Endothelial cell of hepatic sinusoid (primary cell): ENCODE results near the gene ZNF609.

Source experiments
- in situ Hi-C: cut with HindIII; loops from 2 replicates; pipeline ENCODE4 v1.10.0; 2017; ENCODE audit warnings: low sequenced_read_pairs

ZNF609 gene

GRCh38 chr15:64460206-64460723 is at the start of gene ZNF609:
TSS of gene ZNF609 (plus strand) at chr15:64460578. CDS start at chr15:64499420, 38,842 bp downstream.
- in situ Hi-C loops: no loop called here

GRCh38 chr15:64412216-64412615 is 48.2 kb upstream of the ZNF609 start:
- in situ Hi-C loops: no loop called here

DNA sequence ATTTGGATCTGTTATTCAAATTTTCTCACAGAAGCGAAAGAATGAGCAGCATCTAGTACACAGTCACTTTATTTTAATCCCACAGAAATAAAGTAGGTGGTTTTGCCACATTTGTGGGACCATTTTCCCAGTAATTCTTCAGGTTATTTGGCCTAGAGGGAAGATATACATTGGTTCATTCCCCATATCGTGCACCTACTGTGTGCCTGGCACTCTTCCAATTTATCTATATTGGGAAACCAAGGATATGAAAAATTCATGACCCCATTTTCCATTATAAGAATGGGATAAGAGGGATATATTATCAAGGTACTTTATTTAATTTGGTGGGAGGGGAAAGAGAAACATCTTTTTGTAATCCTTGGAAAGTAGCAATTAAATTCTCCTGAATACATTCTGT is 37.7 kb upstream of the ZNF609 start:
- in situ Hi-C loops: no loop called here

DNA sequence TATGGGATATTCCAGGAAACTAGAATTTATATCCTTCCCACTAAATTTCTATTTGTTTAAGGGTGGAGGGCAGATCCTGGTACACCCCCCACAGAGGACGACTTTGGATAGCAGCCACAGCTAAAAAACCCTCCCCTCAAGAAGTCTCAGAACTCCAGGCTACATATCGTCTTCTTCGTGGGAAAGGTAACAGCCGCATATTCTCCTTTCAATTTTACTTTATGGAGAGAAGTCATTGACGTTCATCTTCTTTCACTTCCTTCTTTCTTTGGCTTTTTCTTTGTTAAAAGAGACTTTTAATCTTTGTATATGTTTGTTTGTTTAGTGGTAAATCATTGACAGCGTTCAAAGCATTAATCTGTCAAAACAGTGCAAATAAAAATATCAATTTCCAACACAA is 36.4 kb upstream of the ZNF609 start:
- in situ Hi-C loops: no loop called here

DNA sequence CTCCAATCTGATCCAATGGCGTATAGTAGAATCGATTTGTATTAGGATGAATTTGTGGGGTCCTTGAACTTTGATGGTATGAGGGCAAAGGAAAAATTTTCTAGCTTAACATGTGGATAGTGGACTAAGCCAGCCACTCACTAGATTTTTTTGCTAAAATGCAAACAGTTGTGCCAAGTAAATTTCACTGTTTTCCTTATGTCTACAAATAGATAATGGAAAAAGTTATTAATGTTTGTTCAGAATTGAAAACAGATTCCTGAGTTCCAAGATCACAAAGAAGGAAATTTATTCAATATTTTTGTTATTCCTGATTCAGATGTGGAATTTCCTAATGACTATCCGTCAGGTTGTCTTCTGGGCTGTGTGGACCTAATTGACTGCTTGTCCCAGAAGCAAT is 35.2 kb upstream of the ZNF609 start:
- in situ Hi-C loops: no loop called here

- in situ Hi-C loops: no loop called here
These were observed 33.4 kb upstream of the ZNF609 start for GRCh38 chr15:64426845-64427465.

GRCh38 chr15:64429448-64429847 is 30.9 kb upstream of the ZNF609 start:
- in situ Hi-C loops: no loop called here

- in situ Hi-C loops: loop anchor here (5.0 kb wide), 2 partner anchors 72 to 252 kb away; no protein-coding TSS in a partner anchor
These were observed 30.2 kb upstream of the ZNF609 start for GRCh38 chr15:64430000-64430735.

GRCh38 chr15:64437982-64438381 is 22.4 kb upstream of the ZNF609 start:
- in situ Hi-C loops: no loop called here

- in situ Hi-C loops: no loop called here
These were observed 21.5 kb upstream of the ZNF609 start for GRCh38 chr15:64438653-64439447.

DNA sequence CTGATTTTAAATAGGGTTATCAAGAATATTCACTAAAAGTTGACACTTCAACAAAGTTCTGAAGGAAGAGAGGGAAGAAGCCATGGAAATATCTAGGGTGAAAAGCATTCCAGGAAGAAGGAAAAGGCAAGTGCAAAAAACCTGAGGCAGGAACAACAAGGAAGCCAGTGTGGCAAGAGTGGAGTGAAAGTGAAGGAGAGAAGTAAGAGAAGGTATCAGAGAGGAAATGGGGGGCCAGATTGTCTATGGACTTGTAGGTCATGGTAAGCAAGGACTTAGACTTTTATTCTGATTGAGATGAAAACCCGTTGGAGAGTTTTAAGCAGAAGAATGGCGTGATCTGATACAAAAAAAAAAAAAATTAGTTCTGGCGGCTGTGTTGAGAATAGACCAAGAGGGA is 18.5 kb upstream of the ZNF609 start:
- in situ Hi-C loops: no loop called here

GRCh38 chr15:64443016-64443415 is 17.4 kb upstream of the ZNF609 start:
- in situ Hi-C loops: no loop called here

DNA sequence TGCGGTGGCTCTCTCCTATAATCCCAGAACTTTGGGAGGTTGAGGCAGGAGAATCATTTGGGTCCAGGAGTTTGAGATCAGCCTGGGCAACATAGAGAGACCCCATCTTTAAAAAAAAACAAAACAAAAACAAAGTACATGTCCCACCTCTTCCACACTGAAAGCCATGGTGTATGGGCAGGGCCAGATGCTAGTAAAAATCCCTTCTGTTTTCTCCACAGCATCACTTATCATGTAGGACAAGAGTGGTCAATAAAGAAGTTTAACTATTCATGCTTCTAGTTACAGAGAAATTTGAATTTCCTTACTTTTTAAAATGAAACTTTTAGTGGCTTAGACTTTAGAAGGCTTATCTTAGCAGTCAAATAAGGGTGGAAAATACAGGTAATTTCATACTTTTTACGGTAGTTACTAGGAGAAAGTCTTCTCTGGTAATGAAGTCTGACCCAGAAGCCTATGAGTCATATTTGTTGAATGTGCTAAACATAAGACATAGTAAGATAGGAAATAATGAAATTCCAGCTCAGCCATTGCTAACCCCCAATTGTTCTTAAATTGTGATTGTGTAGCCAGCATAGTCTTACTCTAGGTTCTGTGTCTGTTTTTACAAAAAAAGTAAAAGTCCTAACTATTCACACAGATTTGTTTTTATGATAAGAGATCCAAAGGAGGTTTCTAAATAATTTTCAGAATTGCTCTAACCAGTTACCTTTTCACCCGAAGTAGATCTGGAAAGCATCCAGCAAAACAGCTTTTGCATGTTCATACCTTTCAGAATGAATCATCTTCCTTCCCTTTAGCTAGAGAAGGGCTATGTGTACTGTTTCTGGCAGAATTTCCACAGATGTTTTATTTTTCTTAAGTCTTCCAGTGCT is 16.4 kb upstream of the ZNF609 start:
- in situ Hi-C loops: no loop called here

- in situ Hi-C loops: no loop called here
These were observed 15.5 kb upstream of the ZNF609 start for GRCh38 chr15:64444836-64445235.

DNA sequence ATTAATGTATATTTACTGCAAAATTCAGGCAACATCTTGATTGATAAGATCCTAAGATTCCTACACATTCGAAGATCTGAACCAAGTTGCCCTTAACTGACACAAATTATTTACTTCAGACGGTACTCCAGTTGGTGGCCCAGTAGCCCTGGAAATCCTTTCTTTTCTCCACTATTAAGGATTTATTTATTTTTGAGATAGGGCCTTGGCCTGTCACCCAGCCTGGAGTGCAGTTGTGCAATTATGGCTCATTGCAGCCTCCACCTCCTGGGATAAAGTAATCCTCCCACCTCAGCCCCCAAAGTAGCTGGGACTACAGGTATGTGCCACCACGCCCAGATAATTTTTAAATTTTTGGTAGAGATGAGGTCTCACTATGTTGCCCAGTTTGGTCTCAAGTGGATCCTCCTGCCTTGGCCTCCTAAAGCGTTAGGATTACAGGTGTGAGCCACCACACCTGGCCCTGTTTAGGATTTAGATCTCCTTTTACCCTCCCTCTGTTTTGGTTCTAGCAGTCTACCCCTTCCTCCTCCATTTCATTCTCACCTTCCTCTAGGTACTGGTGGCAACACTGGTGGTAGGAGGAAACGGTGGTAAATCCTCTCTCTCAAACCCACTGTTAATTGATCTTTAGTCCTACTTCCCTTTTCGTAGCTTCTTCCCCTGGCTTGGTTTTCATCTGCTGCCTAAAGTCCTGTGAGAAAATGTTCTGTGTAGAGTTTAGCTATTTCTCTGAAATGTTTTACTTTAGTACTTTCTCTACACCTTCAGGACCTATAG is 12.7 kb upstream of the ZNF609 start:
- in situ Hi-C loops: no loop called here

DNA sequence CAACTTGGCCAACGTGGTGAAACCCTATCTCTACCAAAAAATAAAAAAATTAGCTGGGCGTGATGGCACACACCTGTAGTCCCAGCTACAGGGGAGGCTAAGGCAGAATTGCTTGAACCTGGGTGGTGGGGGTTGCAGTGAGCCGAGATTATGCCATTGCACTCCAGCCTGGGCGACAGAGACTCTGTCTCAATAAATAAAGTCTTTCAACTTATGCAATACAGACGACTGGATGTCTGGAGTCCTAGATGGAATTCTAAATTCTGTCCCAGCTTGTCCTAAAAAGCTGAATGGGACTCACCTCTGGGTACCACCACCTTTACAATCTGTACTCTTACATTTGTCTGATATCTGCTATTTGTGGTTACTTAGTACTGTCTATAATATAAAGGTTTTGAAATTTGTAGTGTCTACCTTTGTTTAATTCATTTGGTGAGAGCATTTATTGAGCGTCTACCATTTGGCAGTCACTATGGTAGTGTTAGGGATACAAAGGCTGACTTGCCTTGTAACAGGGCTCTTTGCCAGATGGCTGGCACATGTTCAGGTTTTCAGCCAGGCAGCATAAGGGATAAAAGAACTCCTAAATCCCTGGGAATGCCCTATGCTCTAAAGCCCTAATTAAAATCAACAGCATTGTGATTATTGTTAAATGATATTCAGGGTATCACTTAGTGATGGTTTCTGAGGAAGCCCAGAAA is 7.2 kb upstream of the ZNF609 start:
- in situ Hi-C loops: no loop called here

DNA sequence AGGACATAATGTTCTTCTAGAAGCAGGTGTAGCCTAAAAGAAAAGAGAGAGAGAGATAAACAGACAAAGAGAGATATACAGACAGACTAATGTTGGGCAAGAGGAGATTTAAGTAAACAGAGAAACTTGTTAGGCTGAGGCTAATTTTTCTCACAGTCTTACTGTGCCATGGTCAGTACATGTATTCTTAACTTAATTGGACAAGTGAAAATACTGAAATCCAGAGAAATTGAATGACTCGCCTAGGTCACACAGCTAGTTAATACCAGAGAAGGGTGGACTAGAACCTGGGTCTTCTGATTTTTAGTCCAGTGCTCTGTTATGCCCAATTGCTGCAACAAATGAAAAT is 6.7 kb upstream of the ZNF609 start:
- in situ Hi-C loops: no loop called here

DNA sequence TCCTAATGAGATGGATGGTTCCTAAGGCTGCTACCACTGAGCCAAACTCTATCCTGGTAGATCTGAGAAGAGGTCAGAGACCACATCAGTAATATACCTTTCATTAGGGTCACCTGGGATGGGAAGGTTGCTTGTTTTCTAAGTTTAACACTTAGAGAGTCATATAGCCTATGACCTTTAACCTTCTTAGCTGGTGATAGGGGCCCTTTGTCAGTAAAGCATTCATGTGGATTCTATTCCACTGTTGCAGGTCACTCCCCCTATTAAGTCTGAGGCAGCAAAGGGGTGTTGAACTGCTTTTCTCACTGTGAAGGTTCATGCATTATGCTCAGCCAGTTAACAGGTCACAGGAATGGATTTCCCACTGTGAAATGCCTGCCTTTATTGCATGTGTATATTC is 6.1 kb upstream of the ZNF609 start:
- in situ Hi-C loops: no loop called here

DNA sequence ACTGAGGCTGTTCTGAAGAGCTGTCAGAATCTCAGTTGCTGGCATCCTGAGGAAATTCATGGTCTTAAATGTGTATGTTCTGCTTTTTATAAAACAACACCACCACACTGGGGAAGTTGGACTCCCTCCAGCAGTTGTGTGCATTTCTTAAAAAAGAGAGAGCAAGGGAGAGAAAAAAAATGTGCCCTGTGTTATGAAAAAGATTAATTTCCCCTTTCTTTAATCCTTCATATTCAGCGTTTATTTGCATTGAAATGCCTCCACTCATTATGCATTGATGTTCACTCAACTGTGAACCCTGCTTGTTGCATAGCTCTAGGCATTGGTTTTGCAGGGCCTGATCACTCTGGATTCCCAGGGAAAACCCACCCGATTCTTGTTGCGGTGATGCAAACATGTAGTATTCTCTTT is 4.4 kb upstream of the ZNF609 start:
- in situ Hi-C loops: no loop called here
